SKM-1 treated with dmso at 0.1 percent for 144 hours (cell line): Measurements from ENCODE around the gene CAB39L.

Experiments used
- DNase-seq: peaks from one replicate; lab custom pipeline; 2025; ENCODE audit not compliant: unreplicated experiment; lab: John Stamatoyannopoulos, UW

The CAB39L gene

DNA sequence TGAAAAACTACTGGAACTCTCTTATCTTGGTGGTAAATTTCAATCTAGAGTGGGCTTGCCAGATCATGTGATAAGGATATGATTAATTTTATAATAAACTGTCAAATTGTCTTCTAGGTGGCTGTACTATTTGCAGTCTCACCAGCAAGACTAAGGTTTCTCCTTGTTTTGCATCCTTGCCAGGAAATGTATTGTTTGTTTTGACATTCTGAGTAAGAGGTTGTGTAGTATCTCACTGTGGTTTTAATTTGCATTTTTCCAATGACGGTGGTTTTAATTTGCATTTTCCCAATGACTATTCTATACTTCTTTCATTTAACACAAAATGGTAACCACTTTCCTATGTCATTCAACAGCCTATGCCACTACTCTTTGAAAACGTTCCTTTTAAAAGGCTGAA is 2.0 kb downstream of the CAB39L start:
- no peak for DNase-seq

DNA sequence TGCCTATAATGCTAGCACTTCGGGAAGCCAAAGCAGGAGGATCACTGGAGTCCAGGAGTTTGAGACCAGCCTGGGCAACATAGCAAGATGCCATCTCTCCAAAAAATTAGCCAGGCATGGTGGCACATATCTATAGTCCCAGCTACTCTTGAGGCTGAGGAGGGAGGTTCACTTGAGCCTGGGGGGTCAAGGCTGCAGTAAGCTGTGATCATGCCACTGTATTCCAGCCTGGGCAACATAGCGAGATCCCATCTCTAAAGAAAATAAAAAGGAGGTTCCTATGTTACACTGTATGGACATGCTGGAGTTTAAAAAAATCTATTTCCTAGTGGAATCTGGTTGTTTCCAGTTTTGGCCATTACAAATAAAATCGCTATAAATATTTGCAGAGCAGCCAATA is 2.6 kb downstream of the CAB39L start:
- no peak for DNase-seq

DNA sequence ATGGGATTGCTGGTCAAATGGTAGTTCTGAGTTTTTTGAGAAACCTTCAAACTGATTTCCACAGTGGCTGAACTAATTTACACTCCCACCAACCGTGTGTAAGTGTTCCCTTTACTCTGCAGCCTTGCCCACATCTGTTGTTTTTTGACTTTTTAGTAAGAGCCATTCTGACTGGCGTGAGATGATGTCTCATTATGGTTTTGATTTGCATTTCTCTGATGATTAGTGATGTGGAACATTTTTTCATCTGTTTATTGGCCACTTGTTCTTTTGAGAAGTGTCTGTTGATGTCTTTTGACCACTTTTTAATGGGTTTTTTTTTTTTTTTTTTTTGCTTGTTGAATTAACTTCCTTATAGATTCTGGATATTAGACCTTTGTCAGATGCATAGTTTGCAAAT is 4.3 kb downstream of the CAB39L start:
- no peak for DNase-seq

DNA sequence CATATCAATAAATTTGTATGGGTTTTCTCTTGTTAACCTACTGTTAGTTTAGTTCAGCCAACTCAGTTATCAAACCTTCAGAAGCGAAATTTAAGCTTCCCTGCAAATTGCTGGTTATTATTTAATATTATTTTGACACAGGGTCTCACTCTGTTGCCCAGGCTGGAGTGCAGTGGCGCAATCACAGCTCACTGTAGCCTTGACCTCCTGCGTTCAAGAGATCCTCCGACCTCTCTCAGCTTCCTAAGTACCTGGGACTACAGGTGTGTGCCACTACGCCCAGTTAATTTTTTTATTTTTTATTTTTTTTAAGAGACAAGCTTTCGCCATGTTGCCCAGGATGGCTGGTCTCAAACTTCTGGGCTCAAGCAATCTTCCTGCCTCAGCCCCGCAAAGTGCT is 6.2 kb downstream of the CAB39L start:
- DNase-seq = no peak

DNA sequence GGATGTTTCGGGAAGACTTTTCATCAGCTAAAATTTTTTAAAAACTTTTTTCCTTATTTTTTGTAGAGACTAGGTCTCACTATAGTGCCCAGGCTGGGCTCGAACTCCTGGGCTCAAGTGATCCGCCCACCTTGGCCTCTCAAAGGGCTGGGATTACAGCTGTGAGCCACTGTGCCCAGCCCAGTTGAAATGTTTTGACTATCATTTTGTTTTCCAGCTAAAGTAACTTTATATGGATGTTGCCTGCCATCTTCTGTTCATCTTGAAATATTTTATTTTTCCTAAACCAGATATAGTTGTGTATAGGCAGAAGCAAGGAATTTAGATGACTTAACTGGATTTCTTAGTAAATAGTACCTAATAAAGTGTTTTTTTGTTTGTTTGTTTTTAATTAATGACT is 7.0 kb downstream of the CAB39L start:
- DNase-seq = no peak

DNA sequence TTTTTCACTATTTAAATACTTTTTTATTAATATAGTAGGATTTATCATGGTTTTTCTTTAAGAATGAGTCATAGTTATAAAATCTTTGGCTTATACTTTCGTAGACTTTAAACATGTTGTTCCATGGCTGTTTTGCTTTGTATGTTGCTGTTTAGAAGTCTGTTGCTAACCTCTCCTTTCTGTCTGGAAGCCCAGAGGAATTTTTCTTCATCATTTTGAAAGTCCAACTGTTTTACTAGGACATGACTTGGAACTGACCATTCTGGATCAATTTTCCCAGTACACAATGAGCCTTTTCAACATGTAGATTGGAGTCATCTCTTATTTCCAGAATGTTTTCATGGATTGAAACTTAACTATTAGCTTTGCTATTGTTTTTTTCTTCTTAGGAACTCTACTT is 7.9 kb downstream of the CAB39L start:
- DNase-seq = no peak

DNA sequence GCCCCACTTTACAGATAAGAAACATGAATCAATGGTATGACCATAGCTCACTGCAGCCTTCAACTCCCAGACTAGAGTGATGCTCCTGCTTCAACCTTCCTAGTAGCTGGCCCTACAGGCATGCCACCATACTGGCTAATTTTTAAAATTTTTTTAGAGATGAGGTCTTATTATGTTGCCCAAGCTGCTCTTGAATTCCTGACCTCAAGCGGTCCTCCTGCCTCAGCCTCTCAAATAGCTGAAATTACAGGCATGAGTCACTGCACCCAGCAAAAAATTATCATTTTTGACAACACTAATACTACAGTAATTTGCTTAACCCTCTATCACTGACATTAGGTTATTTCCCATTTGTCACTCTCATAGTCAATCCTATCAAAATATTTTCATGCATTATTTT is 14.7 kb downstream of the CAB39L start:
- no peak for DNase-seq

DNA sequence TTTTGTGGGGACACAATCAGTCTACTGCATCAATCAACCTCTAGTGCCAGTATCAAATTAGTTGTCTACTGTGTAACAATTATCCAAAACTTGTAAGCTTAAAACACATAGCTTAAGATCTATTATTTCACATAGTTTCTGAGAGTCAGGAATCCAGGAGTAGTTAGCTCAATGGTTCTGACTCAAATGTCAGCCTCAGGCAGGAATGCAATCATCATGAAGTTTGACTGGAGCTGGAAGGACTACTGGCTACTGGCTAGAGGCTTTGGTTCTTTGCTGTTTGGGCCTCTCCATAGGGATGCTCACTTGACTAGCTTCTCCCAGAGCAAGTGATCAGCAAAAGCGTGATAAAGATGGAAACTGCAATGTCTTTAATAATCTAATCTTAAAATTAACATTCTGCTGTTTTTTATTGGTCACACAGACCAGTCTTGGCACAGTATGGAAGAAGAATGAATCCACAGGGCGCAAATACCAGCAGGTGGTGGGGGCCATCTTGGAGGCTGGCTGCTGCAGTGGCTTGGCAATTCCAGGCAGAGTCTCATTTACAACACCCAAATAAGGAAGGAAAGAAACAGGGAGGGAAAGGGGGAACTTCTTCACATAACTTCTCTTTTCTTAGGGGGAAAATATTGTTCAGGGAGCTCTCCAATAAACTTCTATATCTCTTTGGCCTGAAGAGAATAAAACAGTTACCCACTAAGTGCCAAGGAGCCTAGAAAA is 15.7 kb downstream of the CAB39L start:
- DNase-seq = peak; percentile 42

DNA sequence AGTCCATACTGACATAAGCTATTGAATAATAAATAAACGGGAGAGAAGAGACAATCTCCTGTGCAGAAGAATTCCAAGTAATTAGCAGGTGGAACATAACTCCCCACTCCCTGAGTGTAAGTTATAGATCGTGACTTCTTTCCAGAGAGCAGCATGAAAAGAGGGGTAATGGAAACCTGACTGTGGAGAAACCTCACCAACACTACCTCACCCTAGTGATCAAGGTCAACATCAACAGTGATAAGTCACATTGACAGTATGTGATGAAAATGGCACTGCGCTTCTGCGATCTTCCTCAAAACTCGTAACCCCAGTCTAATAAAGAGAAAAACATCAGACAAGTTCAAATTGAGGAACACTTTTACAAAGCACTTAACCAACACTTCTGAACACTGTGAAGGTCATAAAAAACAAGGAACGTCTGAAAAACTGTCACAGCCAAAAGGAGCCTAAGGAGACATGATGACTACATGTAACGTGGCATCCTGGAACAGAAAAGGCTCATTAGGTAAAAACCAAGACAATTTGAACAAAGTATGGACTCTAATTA is 19.8 kb downstream of the CAB39L start:
- DNase-seq = no peak

DNA sequence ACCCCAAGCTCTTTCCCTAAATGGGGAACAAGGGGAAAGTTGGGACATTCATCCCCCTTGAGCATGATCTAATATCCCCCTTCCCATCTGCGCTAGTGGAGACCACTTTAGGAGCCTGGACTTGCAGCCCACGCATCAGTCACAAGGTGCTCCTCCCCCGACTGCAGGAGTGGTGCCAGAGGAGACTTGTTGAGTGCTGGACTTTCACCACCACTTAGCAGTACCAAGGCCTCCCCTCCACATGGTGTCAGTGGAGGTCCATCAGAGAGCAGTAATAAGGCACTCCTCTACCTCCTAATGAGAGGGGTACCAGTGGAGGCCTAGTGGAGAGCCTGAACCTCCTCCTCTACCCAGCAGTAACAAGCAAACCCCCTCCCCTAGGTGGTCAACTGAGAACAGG is 22.5 kb downstream of the CAB39L start:
- no peak for DNase-seq

DNA sequence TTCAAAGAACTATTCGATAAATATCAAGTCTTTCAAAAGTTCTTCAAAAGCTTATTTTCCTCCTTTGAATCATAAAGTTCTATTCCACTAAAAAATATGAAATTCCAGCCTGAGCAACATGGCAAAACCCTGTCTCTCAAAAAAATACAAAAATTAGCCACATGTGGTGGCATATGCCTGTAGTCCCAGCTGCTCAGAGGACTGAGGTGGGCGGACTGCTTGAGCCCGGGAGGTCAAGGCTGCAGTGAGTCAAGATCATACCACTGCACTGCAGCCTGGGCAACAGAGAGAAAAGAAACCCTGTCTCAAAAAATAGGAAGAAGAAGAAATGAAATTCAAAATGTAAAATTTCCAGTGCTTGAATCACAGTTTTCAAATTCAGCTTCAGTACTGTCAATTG is 24.6 kb downstream of the CAB39L start:
- no peak for DNase-seq

DNA sequence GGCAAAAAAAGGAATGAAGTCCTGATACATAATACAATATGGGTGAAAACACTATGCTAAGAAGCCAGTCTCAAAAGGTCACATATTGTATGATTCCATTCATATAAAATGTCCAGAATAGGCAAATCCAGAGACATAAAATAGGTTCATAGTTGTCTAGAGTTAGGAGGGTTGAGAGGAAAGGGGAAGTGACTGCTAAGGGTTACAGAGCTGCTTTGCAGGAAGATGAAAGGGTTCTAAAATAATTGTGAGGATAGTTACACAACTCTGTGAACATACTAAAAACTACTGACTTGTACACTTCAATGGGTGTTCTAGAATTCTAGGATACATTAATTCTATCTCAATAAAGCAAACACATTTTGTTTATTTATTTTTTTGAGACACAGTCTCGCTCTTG is 25.7 kb downstream of the CAB39L start:
- DNase-seq = peak; percentile 76

DNA sequence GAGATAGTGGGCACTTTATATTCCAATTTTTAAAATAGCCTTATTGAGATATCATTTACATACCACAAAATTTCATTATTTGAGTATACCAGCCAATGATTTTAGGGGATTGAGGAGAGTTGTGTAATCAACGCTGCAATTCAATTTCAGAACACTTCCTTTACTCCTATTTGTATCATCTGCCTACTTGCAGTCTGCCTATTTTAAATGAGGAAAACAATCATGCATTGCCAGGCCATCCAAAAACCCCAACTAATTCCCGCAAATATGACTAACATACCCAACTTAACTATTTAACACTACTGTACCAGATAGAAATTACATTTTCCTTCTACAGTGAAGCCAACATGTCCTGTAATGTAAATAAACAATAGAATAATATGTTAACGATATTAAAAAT is 26.7 kb downstream of the CAB39L start:
- DNase-seq = no peak

DNA sequence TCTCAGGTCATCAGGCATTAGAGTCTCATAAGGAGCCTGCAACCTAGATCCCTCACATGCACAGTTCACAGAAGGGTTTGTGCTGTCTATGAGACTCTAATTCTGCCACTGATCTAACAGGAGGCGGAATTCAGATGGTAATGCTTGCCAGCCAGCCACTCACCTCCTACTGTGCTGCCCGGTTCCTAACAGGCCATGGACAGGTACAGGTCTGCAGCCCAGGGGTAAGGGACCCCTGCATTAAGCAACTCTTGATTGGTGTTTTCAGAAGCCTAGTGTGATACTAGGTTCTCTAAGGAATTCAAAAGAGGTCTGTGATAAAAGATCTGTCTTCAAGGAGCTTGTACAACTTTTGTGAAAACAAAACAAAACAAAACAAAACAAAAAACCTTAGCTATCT is 31.1 kb downstream of the CAB39L start:
- no peak for DNase-seq

DNA sequence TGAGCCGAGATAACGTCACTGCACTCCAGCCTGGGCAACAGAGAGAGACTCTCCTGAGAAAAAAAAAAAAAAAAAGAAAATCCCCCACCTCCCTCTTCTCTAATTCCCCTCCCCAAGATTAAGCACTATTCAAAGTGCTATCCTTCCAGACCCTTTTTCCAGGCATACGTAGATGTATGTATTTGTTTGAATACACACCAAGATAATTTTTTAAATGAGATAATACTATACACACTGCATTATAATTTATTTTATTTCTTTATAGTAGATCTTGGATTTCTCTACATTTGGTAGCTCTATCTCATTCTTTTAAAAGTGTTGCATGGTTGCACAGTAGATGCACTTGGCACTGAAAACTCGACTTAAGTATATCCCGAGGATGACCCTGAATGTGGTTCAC is 32.5 kb downstream of the CAB39L start:
- DNase-seq = no peak

DNA sequence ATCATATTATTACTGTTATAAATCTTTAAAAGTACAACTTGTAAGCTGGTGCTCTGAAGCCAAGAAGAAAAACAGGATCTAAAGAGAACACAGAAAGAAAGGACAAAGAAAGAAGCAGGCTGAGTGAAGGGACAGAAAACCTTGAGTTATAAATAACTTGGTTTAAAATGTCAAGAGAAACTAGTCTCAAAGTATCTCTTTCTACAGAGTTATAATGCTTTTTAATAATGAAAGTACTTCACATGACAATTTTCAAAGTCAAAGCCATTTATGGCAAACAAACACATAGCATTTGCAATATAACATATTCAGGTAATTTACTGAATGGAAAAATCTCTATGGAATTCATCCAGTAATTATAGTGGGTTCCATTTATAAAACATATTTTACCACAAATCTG is 33.4 kb downstream of the CAB39L start:
- no peak for DNase-seq

DNA sequence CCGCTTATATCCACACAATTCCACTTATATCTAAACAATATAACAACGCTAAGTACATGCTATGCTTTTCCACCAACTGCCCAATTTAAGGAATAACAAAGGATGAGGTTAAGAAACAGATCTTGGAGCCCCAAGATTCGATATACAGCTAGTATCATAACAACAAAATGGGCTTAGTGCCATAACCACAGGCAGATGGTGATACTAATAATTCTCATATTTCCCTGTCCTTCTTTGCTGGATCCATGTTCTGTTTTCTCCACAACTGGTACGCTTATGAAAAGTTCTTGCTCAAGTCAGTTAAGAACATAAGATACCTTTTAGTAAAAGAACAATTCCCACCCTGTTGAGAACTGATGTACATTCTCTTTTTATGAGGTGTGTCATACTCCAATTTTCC is 33.9 kb downstream of the CAB39L start:
- DNase-seq = no peak

DNA sequence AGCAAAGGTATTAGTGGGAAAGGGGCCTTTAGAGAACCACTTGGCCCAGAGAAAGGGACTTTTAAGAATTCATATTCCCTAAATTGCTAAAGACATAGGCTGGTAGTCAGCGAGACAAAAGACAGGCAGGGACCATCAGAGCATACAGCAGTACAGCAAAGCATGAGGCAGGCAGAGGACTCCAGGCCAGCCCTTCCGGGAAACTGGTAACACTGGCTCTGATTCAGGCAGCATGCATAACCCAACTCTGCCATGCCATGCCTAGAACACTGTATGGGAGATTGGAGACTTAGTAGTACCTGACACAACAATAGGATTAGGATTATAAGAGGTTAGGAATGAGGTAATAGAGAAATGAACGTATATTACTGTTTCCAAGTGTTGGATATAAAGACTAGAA is 34.9 kb downstream of the CAB39L start:
- DNase-seq = no peak

DNA sequence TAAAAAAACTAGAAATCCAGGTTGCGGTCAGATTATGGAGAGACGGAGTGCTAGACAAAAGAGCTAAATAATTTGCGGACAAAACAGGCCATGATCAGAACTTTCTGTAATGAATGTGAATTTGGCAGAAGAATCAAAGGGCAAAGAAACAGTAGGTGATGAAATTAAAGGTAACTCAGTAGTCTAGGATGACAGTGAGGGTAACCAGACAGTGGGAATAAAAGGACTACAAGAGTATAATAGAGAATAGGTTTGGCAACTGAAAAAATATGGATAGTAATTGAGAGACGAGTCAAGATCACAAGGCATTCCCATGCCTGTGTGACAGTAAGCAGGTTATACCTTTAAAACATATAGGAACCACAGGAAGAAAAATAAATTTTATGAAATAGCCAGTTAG is 35.9 kb downstream of the CAB39L start:
- DNase-seq = no peak

DNA sequence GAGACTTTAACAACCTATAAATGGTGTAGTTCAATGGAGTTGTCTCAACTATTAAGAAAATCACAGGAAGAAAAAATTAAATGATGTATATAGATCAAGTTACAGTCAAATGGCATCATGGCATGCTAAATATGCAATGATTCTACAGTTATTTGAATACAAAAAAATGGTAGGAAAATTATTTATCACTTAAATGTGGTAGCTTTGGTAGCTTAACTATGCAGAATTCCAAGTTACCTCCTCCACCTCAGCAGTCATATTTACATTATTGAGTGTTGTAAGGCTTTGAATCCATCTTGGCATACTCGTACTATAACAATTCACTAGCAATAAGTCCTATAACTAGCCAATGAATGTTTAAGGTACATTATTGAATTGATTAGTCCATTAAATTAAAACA is 36.8 kb downstream of the CAB39L start:
- DNase-seq = no peak

DNA sequence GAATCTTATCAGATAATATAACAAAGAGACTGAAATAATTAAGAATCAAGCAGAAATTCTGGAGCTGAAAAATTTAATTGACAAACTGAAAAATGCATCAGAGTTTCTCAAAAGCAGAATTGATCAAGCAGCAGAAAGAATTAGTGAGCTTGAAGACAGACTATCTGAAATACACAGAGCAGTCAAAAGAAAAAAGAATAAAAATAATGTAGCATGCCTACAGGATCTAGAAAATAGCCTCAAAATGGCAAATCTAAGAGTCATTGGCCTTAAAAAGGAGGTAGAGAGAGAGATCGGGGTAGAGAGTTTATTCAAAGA is 39.2 kb downstream of the CAB39L start:
- no peak for DNase-seq

DNA sequence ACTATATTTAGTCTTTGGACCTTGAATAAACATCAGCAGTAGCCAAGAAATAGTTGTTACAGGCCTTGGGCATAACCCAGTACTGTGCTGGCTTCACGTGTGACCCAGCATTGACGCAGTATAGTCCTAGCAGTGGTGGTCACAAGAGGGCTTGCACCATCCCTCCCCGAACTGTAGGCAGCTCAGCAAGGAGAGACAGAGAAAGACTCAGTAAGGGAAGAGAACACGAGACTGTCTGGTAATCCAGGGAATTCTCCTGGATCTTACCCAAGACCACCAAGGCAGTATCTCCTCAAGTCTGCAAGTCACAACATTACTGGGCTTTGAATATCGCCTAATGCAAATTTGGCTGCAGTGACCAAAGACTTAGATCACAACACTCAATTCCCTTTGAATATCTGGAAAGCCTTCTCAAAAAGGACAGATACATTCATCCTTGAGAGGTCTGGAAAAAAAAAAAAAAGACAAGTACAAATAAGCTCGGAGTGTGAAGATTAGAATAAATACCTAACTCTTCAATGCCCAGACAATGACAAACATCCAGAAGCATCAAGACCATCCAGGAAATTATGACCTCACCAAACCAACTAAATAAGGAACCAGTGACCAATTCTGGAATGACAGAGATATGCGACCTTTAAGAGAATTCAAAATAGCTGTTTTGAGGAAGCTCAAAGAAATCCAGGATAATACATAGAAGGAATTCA is 39.7 kb downstream of the CAB39L start:
- no peak for DNase-seq
